Measurements from ENCODE around the gene ZNF528.

The ZNF528 gene

DNA sequence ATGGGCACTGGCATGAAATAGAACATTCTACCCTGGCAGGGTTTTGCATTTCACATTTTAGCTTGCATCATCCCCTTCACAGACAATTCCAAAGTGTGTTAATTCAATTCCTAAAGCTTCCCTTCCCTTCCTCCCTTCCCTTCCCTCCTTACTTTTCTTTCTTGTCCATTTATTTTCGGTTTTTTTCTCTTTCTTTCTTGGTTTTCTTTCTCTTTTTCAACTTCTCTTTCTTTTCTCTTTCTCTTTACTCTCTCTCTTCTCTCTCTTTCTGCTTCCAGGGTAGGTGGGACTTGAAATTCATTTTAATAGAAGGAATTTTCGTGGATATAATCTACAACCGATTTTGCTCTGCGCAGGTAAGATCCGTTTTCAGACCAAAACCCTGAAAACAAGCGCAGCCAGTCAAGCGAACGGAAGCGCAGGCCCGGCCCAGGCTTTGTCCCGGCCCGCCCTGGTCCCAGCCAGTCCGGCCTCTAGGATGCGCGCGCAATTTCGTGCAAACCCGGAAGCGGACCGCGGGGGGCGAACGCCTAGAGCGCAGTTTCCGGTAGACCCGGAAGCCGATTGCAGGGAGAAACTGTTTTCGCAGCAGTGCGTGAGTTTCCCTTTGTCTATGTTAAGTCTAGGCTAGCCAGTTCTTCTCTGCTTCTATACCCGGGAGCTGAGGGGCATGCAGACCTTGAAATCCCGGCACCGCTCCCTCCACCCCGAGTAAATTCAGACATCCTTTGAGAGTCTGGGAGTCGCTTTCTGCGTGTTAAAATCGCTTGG is at the start of gene ZNF528:
TSS of gene ZNF528 (plus strand) at position 540 of the 771 bp plus-strand sequence. CDS start 4,165 bp downstream, outside the sequence.
- DNase-seq (ENCODE audit: low spot score), result peak; percentile 92

- DNase-seq (ENCODE audit: low spot score), result no peak
Measured at GRCh38 chr19:52351512-52351911, 46.1 kb upstream of the ZNF528 start.

GRCh38 chr19:52366414-52366824 is 31.2 kb upstream of the ZNF528 start:
- no peak for DNase-seq (ENCODE audit: low spot score)

GRCh38 chr19:52369559-52370340 is 27.9 kb upstream of the ZNF528 start, which contains the start of gene ZNF880:
TSS of gene ZNF880 (plus strand) at chr19:52369923. CDS start at chr19:52369966, 43 bp downstream.
- DNase-seq (ENCODE audit: low spot score), result peak; percentile 88

DNA sequence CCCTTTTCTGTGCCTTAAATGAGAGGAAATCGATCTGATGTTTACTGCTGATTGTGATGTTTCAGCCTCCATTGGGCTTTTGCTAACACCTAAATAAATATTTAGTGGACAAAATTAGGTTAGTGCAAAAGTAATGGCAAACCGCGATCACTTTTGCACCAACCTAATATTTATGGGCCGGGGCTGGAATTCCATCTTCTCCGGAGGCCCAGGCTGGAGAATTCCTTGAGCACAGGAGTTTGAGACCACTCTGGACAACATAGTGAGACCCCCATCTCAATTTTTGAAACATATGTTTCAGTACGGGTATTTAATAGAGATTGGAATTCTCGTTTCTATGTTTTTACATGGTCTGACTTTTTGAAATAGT is 27.3 kb upstream of the ZNF528 start:
- DNase-seq (ENCODE audit: low spot score), result no peak

- no peak for DNase-seq (ENCODE audit: low spot score)
Measured at GRCh38 chr19:52391135-52391534, 6.5 kb upstream of the ZNF528 start.

GRCh38 chr19:52398081-52398441 is 412 bp downstream of the ZNF528 start:
- DNase-seq (ENCODE audit: low spot score), result no peak

DNA sequence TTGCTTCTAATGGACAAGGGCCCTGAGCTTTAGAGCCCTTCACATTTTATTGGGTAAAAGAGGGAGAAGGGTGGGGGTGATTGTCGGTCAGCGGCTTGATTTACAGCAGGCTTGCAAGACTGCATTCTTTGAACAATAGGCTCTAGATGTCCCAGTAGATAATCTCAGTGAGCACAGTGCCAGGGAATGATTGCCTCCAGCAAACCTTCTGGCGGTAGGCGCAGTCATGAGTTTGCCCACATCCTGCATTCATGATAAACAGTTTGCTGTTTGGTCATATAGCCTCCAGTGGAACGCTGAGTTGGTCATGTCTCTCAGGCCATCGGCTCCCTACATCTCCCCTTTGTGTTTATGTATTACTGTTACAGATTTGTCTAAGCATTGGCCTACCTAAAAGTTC is 12.6 kb downstream of the ZNF528 start:
- DNase-seq (ENCODE audit: low spot score), result no peak

DNA sequence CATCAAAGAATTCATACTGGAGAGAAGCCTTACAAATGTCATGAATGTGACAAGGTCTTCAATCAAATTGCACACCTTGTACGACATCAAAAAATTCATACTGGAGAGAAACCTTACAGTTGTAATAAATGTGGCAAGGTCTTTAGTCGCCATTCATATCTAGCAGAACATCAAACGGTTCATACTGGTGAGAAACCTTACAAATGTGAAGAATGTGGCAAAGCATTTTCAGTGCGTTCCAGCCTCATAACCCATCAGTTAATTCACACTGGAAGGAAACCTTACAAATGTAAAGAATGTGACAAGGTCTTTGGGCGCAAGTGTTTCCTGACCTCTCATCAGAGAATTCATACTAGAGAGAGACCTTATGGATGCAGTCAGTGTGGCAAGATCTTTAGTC is 18.1 kb downstream of the ZNF528 start:
- no peak for DNase-seq (ENCODE audit: low spot score)

DNA sequence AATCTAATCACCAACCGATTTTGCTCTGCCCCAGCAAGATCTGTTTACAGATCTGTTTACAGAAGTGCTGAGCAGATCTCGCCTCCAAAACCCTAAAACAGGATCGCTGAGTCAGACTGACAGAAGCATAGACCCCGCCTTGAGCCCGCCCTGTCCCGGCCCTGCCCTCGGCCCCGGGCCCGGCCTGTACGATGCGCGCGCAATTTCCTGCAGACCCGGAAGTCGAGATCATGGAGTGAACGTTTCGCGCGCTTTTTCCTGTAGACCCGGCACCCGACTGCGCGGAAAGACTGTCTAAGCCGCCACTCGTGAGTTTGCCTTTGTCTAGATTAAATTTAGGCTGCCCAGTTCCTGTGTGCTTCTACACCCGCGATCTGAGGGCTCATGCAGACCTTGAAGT is 31.3 kb downstream of the ZNF528 start, which contains the start of gene ZNF534:
TSS of gene ZNF534 (plus strand) at position 212 of the 400 bp plus-strand sequence. CDS start 2,327 bp downstream, outside the sequence.
- no peak for DNase-seq (ENCODE audit: low spot score)

GRCh38 chr19:52442179-52442578 is 44.5 kb downstream of the ZNF528 start:
- DNase-seq (ENCODE audit: low spot score), result no peak

DNA sequence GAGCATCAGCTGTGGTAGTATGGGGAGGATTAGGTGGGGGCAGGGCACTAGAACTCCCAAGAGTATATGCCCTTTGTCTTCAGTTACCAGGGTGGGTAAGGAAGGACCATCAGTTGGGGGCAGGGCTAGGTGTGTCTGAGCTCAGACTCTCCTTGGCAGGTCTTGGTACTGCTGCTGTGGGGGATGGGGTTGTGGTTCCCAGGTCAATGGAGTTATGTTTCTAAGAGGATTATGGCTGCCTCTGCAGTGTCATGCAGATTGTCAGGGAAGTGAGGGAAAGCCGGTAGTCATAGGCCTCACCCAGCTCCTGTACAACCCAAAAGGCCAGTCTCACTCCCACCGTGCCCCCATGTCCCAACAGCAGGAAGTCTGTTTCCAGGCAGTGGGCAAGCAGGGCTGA is 46.9 kb downstream of the ZNF528 start:
- DNase-seq (ENCODE audit: low spot score), result no peak

GRCh38 chr19:52451241-52451640 is 53.6 kb downstream of the ZNF528 start:
- DNase-seq (ENCODE audit: low spot score), result no peak

- peak; percentile 66 for DNase-seq (ENCODE audit: low spot score)
Measured at GRCh38 chr19:52453324-52454094, 55.9 kb downstream of the ZNF528 start, which contains the start of gene ZNF578. TSS of gene ZNF578 (plus strand) at chr19:52453553. CDS start at chr19:52501846, 48,293 bp downstream.

DNA sequence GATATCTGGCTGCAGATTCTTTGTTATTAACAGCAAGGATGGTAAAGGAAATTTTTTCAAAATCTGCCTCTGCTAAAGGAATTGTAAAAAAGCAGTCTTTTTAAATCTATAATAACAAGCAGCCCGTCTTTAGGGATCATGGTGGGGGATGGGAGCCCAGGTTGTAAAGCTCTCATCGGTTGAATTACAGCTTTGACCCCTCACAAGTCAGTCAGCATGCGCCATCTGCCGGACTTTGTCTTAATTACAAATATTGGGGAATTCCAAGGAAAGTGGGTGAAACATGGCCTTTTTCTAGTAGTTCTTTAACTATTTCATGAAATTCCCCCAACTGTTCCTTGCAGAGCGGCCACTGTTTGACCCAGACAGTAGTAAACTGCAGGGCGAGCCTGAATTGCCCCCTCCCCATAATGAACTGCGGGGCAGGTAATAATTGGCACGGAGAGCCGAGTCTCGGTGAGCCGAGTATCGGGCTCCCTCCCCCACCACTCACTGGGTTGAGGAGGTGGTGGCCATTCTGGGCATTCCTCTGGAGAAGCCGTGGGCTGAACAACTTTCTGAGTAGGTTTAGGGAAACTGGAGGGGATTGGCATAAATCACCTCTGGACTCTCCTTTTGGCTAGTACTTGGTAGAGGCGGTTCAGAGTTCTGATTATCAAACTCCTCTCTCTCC is 67.3 kb downstream of the ZNF528 start:
- DNase-seq (ENCODE audit: low spot score), result no peak
